ENCODE data around the gene SPATA16.

The SPATA16 gene

GRCh38 chr3:173007079-173007723, 133.8 kb downstream of the SPATA16 start:
- no peak for DNase-seq

- no peak for DNase-seq
Observed at GRCh38 chr3:173006006-173006405, 135.0 kb downstream of the SPATA16 start.

- no peak for DNase-seq
Observed at GRCh38 chr3:173004681-173005080, 136.4 kb downstream of the SPATA16 start.

GRCh38 chr3:173003956-173004355, 137.1 kb downstream of the SPATA16 start:
- no peak for DNase-seq

- no peak for DNase-seq
Observed at GRCh38 chr3:173003471-173003870, 137.6 kb downstream of the SPATA16 start.

GRCh38 chr3:173001622-173002021, 139.4 kb downstream of the SPATA16 start:
- no peak for DNase-seq

GRCh38 chr3:173000553-173000952, 140.5 kb downstream of the SPATA16 start:
- no peak for DNase-seq

- no peak for DNase-seq
Observed at GRCh38 chr3:172993412-172993811, 147.6 kb downstream of the SPATA16 start.

GRCh38 chr3:172991424-172991996, 149.5 kb downstream of the SPATA16 start:
- DNase-seq, result no peak

GRCh38 chr3:172989373-172989772, 151.7 kb downstream of the SPATA16 start:
- no peak for DNase-seq

- DNase-seq, result no peak
Observed at GRCh38 chr3:172987273-172987672, 153.8 kb downstream of the SPATA16 start.

- DNase-seq, result no peak
Observed at GRCh38 chr3:172984914-172985313, 156.1 kb downstream of the SPATA16 start.

- DNase-seq, result no peak
Observed at GRCh38 chr3:172982736-172983364, 158.2 kb downstream of the SPATA16 start.

- DNase-seq, result no peak
Observed at GRCh38 chr3:172981407-172981983, 159.5 kb downstream of the SPATA16 start.

GRCh38 chr3:172980849-172981248, 160.2 kb downstream of the SPATA16 start:
- DNase-seq, result no peak

- no peak for DNase-seq
Observed at GRCh38 chr3:172977696-172978095, 163.3 kb downstream of the SPATA16 start.

- DNase-seq, result no peak
Observed at GRCh38 chr3:172974969-172975368, 166.1 kb downstream of the SPATA16 start.

GRCh38 chr3:172973799-172974198, 167.2 kb downstream of the SPATA16 start:
- DNase-seq, result no peak

GRCh38 chr3:172972717-172973116, 168.3 kb downstream of the SPATA16 start:
- no peak for DNase-seq

GRCh38 chr3:172972067-172972466, 169.0 kb downstream of the SPATA16 start:
- no peak for DNase-seq

- no peak for DNase-seq
Observed at GRCh38 chr3:172968646-172969045, 172.4 kb downstream of the SPATA16 start.

- DNase-seq, result no peak
Observed at GRCh38 chr3:172965256-172965655, 175.8 kb downstream of the SPATA16 start.
